SK-N-SH treated with all-trans-retinoic acid at 6 μM for 48 hours (cell line): ENCODE measurements around the gene PLB1.

Experiments
- BACH2 ChIP-seq: fragments of 250-450 bp; sonication (Bioruptor Pico); IDR thresholded peaks from 2 replicates; pipeline ENCODE4 v1.9.0; 2021; ENCODE audit warnings: mild to moderate bottlenecking, borderline replicate concordance
- CREB5 ChIP-seq: fragments of 250-450 bp; sonication (Bioruptor Pico); IDR thresholded peaks from 2 replicates; pipeline ENCODE4 v1.5.1; 2020; ENCODE audit warnings: low read depth, mild to moderate bottlenecking, moderate library complexity
- CSDC2 ChIP-seq: fragments of 250-450 bp; sonication (Bioruptor Pico); IDR thresholded peaks from 2 replicates; pipeline ENCODE4 v1.5.0; 2020; ENCODE audit warnings: mild to moderate bottlenecking, moderate library complexity
- ESRRG ChIP-seq: fragments of 250-450 bp; sonication (Bioruptor Pico); IDR thresholded peaks from 2 replicates; pipeline ENCODE4 v1.6.1; 2021; ENCODE audit warnings: mild to moderate bottlenecking
- RARB ChIP-seq: fragments of 250-450 bp; sonication (Bioruptor Pico); IDR thresholded peaks from 2 replicates; pipeline ENCODE4 v1.8.0; 2021; ENCODE audit warnings: mild to moderate bottlenecking, moderate library complexity
- SNAI2 ChIP-seq: fragments of 250-450 bp; sonication (Bioruptor Pico); IDR thresholded peaks from 2 replicates; pipeline ENCODE4 v1.5.0; 2020; ENCODE audit warnings: mild to moderate bottlenecking, moderate library complexity
- ZNF565 ChIP-seq: fragments of 450-650 bp; formaldehyde crosslinking; conservative IDR thresholded peaks from 2 replicates; pipeline ENCODE4 v1.5.0; 2020; ENCODE audit warnings: low read depth, mild to moderate bottlenecking, moderate library complexity
- ZNF70 ChIP-seq: fragments of 450-650 bp; formaldehyde crosslinking; IDR thresholded peaks from 2 replicates; pipeline ENCODE4 v1.5.0; 2020; ENCODE audit warnings: mild to moderate bottlenecking, moderate library complexity
- ZNF8 ChIP-seq: fragments of 450-650 bp; formaldehyde crosslinking; IDR thresholded peaks from 2 replicates; pipeline ENCODE4 v1.5.0; 2020; ENCODE audit warnings: mild to moderate bottlenecking, moderate library complexity
- TF ChIP-seq, protein P1 (sequence below): fragments of 250-450 bp; sonication (Bioruptor Pico); IDR thresholded peaks from 2 replicates; pipeline ENCODE4 v1.8.0; 2021; ENCODE audit warnings: low read depth, mild to moderate bottlenecking, moderate library complexity, borderline replicate concordance
- TF ChIP-seq, protein P2 (sequence below): fragments of 250-450 bp; sonication (Bioruptor Pico); IDR thresholded peaks from 2 replicates; pipeline ENCODE4 v1.8.0; 2020; ENCODE audit warnings: mild to moderate bottlenecking, moderate library complexity, borderline replicate concordance

DNA sequence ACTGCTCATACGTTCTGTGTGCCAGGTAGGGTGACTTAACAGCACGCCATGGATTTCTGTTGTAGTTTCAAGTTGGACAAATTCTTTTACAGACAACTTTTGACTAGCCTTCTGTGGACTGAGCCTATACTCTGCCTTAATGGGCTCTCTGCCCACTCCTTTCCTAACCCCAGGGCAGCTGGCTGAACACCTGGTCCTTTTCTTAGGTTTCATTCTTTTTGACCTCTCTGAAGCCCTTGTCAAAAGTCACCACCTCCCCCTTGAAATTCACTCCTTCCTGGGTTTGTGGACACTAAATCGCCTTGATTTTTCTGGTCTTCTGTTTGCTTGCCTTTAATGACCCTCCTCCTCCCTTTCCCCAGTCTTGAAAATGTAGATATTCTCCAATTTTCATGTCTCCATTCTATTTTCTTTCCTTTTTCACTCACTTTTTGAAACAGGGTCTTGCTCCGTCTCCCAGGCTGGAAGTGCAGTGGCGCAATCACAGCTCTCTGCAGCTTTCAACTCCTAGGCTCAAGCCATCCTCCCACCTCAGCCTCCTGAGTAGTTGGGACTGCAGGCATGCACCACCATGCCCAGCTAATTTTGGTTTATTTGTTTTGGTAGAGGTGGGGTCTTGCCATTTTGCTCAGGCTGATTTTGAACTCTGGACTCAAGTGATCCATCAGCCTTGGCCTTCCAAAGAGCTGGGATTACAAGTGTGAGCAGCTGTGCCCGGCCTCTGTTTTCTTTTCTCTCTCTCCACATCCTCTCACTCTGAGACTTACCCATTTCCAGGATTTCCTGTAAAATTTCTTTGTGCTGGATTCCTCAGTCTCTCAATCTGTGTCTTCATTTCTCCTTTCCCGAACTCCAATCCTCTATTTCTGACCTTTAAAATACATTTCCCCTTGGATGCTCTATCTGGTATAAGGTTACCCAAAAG lies 112.9 kb downstream of the PLB1 start:
- TF ChIP-seq BACH2 (CRISPR knock-in tag): no peak
- TF ChIP-seq, protein P1, sequence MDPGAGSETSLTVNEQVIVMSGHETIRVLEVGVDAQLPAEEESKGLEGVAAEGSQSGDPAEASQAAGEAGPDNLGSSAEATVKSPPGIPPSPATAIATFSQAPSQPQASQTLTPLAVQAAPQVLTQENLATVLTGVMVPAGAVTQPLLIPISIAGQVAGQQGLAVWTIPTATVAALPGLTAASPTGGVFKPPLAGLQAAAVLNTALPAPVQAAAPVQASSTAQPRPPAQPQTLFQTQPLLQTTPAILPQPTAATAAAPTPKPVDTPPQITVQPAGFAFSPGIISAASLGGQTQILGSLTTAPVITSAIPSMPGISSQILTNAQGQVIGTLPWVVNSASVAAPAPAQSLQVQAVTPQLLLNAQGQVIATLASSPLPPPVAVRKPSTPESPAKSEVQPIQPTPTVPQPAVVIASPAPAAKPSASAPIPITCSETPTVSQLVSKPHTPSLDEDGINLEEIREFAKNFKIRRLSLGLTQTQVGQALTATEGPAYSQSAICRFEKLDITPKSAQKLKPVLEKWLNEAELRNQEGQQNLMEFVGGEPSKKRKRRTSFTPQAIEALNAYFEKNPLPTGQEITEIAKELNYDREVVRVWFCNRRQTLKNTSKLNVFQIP (CRISPR knock-in tag): no peak
- no peak for TF ChIP-seq RARB (CRISPR knock-in tag)
- no peak for TF ChIP-seq SNAI2 (CRISPR knock-in tag)
- TF ChIP-seq ESRRG: no peak
- TF ChIP-seq, protein P2, sequence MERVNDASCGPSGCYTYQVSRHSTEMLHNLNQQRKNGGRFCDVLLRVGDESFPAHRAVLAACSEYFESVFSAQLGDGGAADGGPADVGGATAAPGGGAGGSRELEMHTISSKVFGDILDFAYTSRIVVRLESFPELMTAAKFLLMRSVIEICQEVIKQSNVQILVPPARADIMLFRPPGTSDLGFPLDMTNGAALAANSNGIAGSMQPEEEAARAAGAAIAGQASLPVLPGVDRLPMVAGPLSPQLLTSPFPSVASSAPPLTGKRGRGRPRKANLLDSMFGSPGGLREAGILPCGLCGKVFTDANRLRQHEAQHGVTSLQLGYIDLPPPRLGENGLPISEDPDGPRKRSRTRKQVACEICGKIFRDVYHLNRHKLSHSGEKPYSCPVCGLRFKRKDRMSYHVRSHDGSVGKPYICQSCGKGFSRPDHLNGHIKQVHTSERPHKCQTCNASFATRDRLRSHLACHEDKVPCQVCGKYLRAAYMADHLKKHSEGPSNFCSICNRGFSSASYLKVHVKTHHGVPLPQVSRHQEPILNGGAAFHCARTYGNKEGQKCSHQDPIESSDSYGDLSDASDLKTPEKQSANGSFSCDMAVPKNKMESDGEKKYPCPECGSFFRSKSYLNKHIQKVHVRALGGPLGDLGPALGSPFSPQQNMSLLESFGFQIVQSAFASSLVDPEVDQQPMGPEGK: no peak
- TF ChIP-seq ZNF70 (CRISPR knock-in tag): no peak
- no peak for TF ChIP-seq CREB5 (CRISPR knock-in tag)
- no peak for TF ChIP-seq ZNF8 (CRISPR knock-in tag)
- TF ChIP-seq CSDC2: no peak
- TF ChIP-seq ZNF565: no peak
